Breast epithelium (tissue), 3 donors: ENCODE measurements around the gene SERPINA3.

Experiments used
- POLR2AphosphoS5 ChIP-seq, 3 donors: sonication (generic); formaldehyde crosslinking; IDR thresholded peaks; one replicate each; pipeline ENCODE4 v1.6.1; 2017; ENCODE audit warnings: antibody characterized with exemption in 3 of 3
- TF ChIP-seq, protein P1 (sequence below), 3 donors: fragments of 450-650 bp; IDR thresholded peaks; one replicate each; pipeline ENCODE4 v1.5.1; 2016 to 2017; ENCODE audit warnings: antibody characterized with exemption in 3 of 3, mild to moderate bottlenecking in 3 of 3, moderate library complexity in 3 of 3

- TF ChIP-seq POLR2AphosphoS5 (IDR thresholded peaks at IDR 0.05) = no peak
- TF ChIP-seq, protein P1, sequence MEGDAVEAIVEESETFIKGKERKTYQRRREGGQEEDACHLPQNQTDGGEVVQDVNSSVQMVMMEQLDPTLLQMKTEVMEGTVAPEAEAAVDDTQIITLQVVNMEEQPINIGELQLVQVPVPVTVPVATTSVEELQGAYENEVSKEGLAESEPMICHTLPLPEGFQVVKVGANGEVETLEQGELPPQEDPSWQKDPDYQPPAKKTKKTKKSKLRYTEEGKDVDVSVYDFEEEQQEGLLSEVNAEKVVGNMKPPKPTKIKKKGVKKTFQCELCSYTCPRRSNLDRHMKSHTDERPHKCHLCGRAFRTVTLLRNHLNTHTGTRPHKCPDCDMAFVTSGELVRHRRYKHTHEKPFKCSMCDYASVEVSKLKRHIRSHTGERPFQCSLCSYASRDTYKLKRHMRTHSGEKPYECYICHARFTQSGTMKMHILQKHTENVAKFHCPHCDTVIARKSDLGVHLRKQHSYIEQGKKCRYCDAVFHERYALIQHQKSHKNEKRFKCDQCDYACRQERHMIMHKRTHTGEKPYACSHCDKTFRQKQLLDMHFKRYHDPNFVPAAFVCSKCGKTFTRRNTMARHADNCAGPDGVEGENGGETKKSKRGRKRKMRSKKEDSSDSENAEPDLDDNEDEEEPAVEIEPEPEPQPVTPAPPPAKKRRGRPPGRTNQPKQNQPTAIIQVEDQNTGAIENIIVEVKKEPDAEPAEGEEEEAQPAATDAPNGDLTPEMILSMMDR (IDR thresholded peaks at IDR 0.05) = no peak
Measured at GRCh38 chr14:94573475-94574277, 38.5 kb upstream of the SERPINA3 start.
